SK-N-DZ (cell line): ENCODE measurements around the gene MYLIP.

Source experiments
- small RNA-seq, 2 experiments: library from RNA; depleted of rRNA; stranded (forward); fragments of <200 nt; gene quantifications; one replicate each; pipeline ENCODE3, GENCODE V24; 2014

The MYLIP gene

Small RNA genes within 50 kb of the gene (small RNA-seq; reads per million reads assigned to genes)
- gene MIR4639: 0 reads per million in 2 experiments
